Parathyroid adenoma (tissue), 2 donors: Measurements from ENCODE around the gene KIF19.
"Not testable (repeated sequence)": the region's sequence is repeated elsewhere in the genome, so short reads cannot be mapped to it uniquely, and the experiment has no call there.

Experiments
- H2AFZ ChIP-seq: fragments of 300-600 bp; sonication (generic); one replicate; pipeline ENCODE4 v1.7.0; 2017; ENCODE audit warnings: antibody characterized with exemption, mild to moderate bottlenecking
- H3K27ac ChIP-seq: fragments of 300-600 bp; sonication (generic); one replicate; pipeline ENCODE4 v1.7.0; 2017
- H3K27me3 ChIP-seq: fragments of 300-600 bp; sonication (generic); one replicate; pipeline ENCODE4 v1.7.0; 2017; ENCODE audit warnings: low read length; ENCODE audit not compliant: control insufficient read depth, insufficient read depth
- H3K36me3 ChIP-seq: fragments of 300-600 bp; sonication (generic); one replicate; pipeline ENCODE4 v1.7.0; 2017; ENCODE audit warnings: low read length; ENCODE audit not compliant: control insufficient read depth, insufficient read depth
- H3K4me1 ChIP-seq: fragments of 300-600 bp; sonication (generic); one replicate; pipeline ENCODE4 v1.7.0; 2017; ENCODE audit warnings: control low read depth
- H3K4me2 ChIP-seq: fragments of 300-600 bp; sonication (generic); one replicate; pipeline ENCODE4 v1.7.0; 2017; ENCODE audit warnings: low read length
- H3K4me3 ChIP-seq: fragments of 300-600 bp; sonication (generic); one replicate; pipeline ENCODE4 v1.7.0; 2017; ENCODE audit warnings: low read depth, low read length
- H3K79me2 ChIP-seq: fragments of 300-600 bp; sonication (generic); one replicate; pipeline ENCODE4 v1.7.0; 2017; ENCODE audit warnings: control low read depth
- H3K9ac ChIP-seq: fragments of 300-600 bp; sonication (generic); one replicate; pipeline ENCODE4 v1.7.0; 2017; ENCODE audit warnings: mild to moderate bottlenecking
- H3K9me3 ChIP-seq: fragments of 300-600 bp; sonication (generic); one replicate; pipeline ENCODE4 v1.7.0; 2017; ENCODE audit warnings: low read length; ENCODE audit not compliant: control insufficient read depth
- TF ChIP-seq, protein P1 (sequence below): fragments of 300-600 bp; sonication (generic); IDR thresholded peaks from one replicate; pipeline ENCODE4 v1.7.0; 2017; ENCODE audit warnings: antibody characterized with exemption, mild to moderate bottlenecking
- donor health status: primary hyperparathyroidism.

KIF19 gene

DNA sequence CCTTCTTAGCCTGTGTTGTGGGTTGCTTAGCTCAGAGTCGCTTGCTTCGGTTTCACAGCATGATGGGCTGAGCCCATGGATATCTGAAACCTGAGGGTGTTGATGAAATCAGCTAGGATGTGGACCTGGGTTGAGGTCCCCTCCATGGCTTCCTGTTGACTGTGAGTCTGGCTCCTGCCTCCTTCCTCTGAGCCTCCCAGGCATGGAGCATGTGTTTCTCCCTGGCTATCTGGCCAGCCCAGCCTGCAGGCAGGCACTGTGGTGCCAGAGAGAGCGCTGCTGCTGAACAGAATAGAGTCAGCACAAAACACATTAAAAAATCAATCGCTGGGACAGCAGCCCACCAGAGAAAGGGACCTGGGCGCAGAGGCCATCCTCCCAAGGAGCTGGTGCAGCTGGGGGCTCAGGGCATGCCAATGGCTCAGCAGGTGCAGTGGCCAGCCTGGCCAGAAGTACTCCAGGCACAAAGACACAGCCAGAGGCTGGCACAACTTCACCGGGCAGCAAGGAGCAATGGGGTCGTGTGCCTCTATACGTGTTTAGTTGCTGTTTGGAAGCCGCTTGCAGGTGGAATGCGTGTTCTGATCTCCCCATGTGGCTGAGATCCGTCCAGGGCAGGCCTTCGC is 77.6 kb downstream of the KIF19 start:
- Histone ChIP-seq H3K4me2 (no peak overlapping the region), H3K4me1 (peaks cover 4% of the 10 kb centered on the region), H3K36me3 (no peaks in the 10 kb centered on the region), H3K79me2 (no peaks in the 10 kb centered on the region), H3K9me3 (no peaks in the 10 kb centered on the region), H3K27ac (no peak overlapping the region), H3K9ac (no peak overlapping the region), H2AFZ (peak overlapping the region; percentile 38), H3K27me3 (no peaks in the 10 kb centered on the region), H3K4me3 (no peak overlapping the region)
- TF ChIP-seq, protein P1, sequence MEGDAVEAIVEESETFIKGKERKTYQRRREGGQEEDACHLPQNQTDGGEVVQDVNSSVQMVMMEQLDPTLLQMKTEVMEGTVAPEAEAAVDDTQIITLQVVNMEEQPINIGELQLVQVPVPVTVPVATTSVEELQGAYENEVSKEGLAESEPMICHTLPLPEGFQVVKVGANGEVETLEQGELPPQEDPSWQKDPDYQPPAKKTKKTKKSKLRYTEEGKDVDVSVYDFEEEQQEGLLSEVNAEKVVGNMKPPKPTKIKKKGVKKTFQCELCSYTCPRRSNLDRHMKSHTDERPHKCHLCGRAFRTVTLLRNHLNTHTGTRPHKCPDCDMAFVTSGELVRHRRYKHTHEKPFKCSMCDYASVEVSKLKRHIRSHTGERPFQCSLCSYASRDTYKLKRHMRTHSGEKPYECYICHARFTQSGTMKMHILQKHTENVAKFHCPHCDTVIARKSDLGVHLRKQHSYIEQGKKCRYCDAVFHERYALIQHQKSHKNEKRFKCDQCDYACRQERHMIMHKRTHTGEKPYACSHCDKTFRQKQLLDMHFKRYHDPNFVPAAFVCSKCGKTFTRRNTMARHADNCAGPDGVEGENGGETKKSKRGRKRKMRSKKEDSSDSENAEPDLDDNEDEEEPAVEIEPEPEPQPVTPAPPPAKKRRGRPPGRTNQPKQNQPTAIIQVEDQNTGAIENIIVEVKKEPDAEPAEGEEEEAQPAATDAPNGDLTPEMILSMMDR: no peak

DNA sequence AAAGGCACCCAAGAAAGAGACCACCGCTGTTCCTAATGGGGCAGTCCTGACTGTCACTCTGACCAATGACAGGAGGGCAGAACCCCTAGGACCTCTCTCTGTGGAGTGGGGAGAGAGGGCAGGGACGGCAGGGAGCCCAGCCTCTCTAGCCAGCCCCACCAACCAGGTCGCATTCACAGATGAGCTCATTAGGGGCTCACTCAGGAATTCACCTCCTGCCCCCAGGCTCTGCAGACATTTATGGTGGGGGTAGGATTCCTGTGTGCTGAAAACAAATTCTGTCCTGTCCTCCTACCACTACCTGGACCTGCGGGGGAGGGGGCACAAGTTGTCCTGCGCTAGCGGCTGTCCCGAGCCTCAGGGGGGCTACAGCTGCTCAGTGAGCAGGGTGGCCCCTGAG is 78.2 kb downstream of the KIF19 start:
- no peaks in the 10 kb centered on the region for H3K79me2 ChIP-seq
- no peaks in the 10 kb centered on the region for H3K27me3 ChIP-seq
- TF ChIP-seq, protein P1: no peak

DNA sequence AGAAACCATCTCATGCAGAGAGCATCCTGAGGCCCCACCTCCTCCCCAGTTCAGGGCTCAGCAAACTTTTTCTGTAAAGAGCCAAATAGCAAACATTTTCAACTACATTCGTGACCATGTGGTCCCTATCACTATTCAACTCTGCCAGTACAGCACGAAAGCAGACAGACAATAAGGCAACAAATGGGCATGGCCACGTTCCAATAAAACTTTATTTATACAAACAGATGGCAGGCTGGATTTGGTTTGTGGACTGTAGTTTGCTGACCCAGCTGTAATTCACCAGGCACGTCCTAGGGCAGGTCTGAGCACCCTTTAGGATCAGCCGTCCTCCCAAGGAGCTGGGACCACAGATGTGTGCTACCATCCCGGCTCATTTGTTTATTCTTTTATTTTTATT is 78.8 kb downstream of the KIF19 start:
- Histone ChIP-seq H3K36me3 (no peaks in the 10 kb centered on the region), H3K4me1 (peaks cover 4% of the 10 kb centered on the region), H3K27ac (no peak overlapping the region), H3K79me2 (no peaks in the 10 kb centered on the region), H3K9ac (no peak overlapping the region), H2AFZ (no peak overlapping the region), H3K9me3 (no peaks in the 10 kb centered on the region), H3K4me3 (no peak overlapping the region), H3K4me2 (no peak overlapping the region), H3K27me3 (no peaks in the 10 kb centered on the region)
- TF ChIP-seq, protein P1: no peak

More for the DNA sequence above, 78.2 kb downstream of the KIF19 start:
- peaks cover 4% of the 10 kb centered on the region for H3K4me1 ChIP-seq
- no peak overlapping the region for H3K4me3 ChIP-seq
- no peaks in the 10 kb centered on the region for H3K36me3 ChIP-seq
- H3K9ac ChIP-seq: no peak overlapping the region
- H3K4me2 ChIP-seq: no peak overlapping the region
- H2AFZ ChIP-seq: no peak overlapping the region
- no peak overlapping the region for H3K27ac ChIP-seq
- H3K9me3 ChIP-seq: no peaks in the 10 kb centered on the region

DNA sequence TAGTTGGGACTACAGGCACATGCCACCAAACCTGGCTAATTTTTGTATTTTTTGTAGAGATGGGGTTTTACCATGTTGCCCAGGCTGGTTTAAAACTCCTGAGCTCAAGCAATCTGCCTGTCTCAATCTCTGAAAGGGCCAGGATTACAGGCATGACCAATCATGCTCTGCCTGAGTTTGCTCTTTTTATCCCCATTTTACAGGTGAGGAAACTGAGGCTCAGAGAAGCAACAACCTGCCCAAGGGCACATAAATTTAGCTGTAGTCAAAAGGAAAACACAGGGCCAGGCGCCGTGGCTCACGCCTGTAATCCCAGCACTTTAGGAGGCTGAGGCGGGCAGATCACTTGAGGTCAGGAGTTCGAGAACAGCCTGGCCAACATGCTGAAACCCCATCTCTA is 79.3 kb downstream of the KIF19 start:
- not testable (repeated sequence) for H3K4me1 ChIP-seq, H3K9me3 ChIP-seq, H3K4me3 ChIP-seq, H3K9ac ChIP-seq, H3K79me2 ChIP-seq, H2AFZ ChIP-seq, H3K27ac ChIP-seq, H3K36me3 ChIP-seq, H3K4me2 ChIP-seq, H3K27me3 ChIP-seq
